Panc1 (cell line): ENCODE results near the gene CYS1. TPM values are rescaled to one million over a fixed set of nuclear protein-coding genes. Genes with fewer than 3 reads are reported as not detected.

ENCODE experiments used
- ATAC-seq: fragments of 200-7000 bp; cut with Tn5 transposase; 2 replicates; pipeline ENCODE4 v1.9.1; 2020; ENCODE audit warnings: mild to moderate bottlenecking, moderate library complexity
- BruUV-seq: library from RNA; stranded (reverse); fragments of 400-500 nt; replicated peaks from 2 replicates; lab custom pipeline; 2021; lab: Mats Ljungman, UMichigan
- CTCF ChIA-PET: fragments of 300-600 bp; sonication (Branson Sonifier 250); formaldehyde crosslinking; loops from one replicate; lab custom pipeline; 2022; ENCODE audit warnings: antibody characterized with exemption; lab: Charles Lee
- POLR2A ChIA-PET: fragments of 300-600 bp; sonication (Branson Sonifier 250); formaldehyde crosslinking; loops from one replicate; lab custom pipeline; 2022; ENCODE audit warnings: antibody characterized with exemption; lab: Charles Lee
- DNase-seq: peaks from one replicate; pipeline ENCODE4 v3.0.0-alpha.2; 2010; ENCODE audit warnings: low read depth, low spot score
- H3K27ac ChIP-seq: 2 replicates; pipeline ENCODE4 v1.5.1; 2011; ENCODE audit warnings: mild to moderate bottlenecking, low read length, inconsistent platforms
- H3K27me3 ChIP-seq: fragments of 200-500 bp; sonication (Bioruptor generic); 2 replicates; pipeline ENCODE4 v1.6.0; 2014; ENCODE audit warnings: low read length, inconsistent platforms; ENCODE audit not compliant: control insufficient read depth, insufficient read depth
- H3K36me3 ChIP-seq: fragments of 200-500 bp; sonication (Bioruptor generic); 2 replicates; pipeline ENCODE4 v1.5.1; 2014; ENCODE audit warnings: inconsistent platforms, mild to moderate bottlenecking, low read length, moderate library complexity; ENCODE audit not compliant: control insufficient read depth, insufficient read depth
- H3K4me1 ChIP-seq: 2 replicates; pipeline ENCODE4 v1.5.1; 2011; ENCODE audit warnings: inconsistent platforms, mild to moderate bottlenecking, low read length, moderate library complexity; ENCODE audit not compliant: control insufficient read depth, insufficient read depth
- H3K4me3 ChIP-seq, 2 experiments: 2 replicates each; pipeline ENCODE4 v1.5.1; 2011 to 2012; ENCODE audit warnings: low read depth in 2 of 2, low read length in 2 of 2, mild to moderate bottlenecking in 2 of 2, inconsistent platforms in 1 of 2, moderate library complexity in 1 of 2
- H3K9me3 ChIP-seq: fragments of 200-500 bp; sonication (Bioruptor generic); 2 replicates; pipeline ENCODE4 v1.5.1; 2014; ENCODE audit warnings: low read depth, mild to moderate bottlenecking, inconsistent platforms, low read length, moderate library complexity; ENCODE audit not compliant: control insufficient read depth, insufficient read depth
- POLR2AphosphoS5 ChIP-seq: IDR thresholded peaks from 2 replicates; pipeline ENCODE4 v1.6.1; 2012; ENCODE audit warnings: mild to moderate bottlenecking, low read depth, low read length, moderate library complexity
- REST ChIP-seq, 2 experiments: IDR thresholded peaks; 2 replicates each; pipeline ENCODE4 v1.6.1; 2011 to 2012; ENCODE audit warnings: low read depth in 2 of 2, control low read depth in 1 of 2, low read length in 1 of 2, mild to moderate bottlenecking in 1 of 2, moderate library complexity in 1 of 2; ENCODE audit not compliant: insufficient read depth in 1 of 2
- SIN3A ChIP-seq: IDR thresholded peaks from 2 replicates; pipeline ENCODE4 v1.6.1; 2012; ENCODE audit warnings: low read depth, mild to moderate bottlenecking, low read length, moderate library complexity, borderline replicate concordance; ENCODE audit not compliant: insufficient read depth
- TCF7L2 ChIP-seq: IDR thresholded peaks from 2 replicates; pipeline ENCODE4 v1.6.1; 2011; ENCODE audit warnings: mild to moderate bottlenecking, low read depth, low read length, inconsistent platforms
- in situ Hi-C: cut with HindIII; loops from 2 replicates; pipeline ENCODE4 v1.10.0; 2016; ENCODE audit warnings: low sequenced_read_pairs, low pct_unique_long_range_greater_than_20kb
- intact Hi-C: fragments of 100-400 bp; cut with micrococcal nuclease; formaldehyde crosslinking; loops from one replicate; pipeline ENCODE4 v1.10.0; 2022; ENCODE audit not compliant: unreplicated experiment
- total RNA-seq: library from RNA; stranded (reverse); gene quantifications from one replicate; pipeline ENCODE4 v1.2.1, GENCODE V29; 2021; ENCODE audit not compliant: unreplicated experiment
- TF ChIP-seq, protein P1 (sequence below): fragments of 450-650 bp; IDR thresholded peaks from 2 replicates; pipeline ENCODE4 v1.5.1; 2017; ENCODE audit warnings: mild to moderate bottlenecking

Gene CYS1
- total RNA-seq, 1 experiment from 2014 or later, result 20.4 TPM

GRCh38 chr2:10046931-10047330, 33.3 kb downstream of the CYS1 start:
- no peak overlapping the region for H3K27ac ChIP-seq
- TF ChIP-seq POLR2AphosphoS5 (no peak), SIN3A (no peak), TCF7L2 (no peak), REST (IDR thresholded peaks at IDR 0.05; ENCODE audit: insufficient read depth in 1 of 2, low read depth in 2 of 2, low read length in 1 of 2) (no peak)
- TF ChIP-seq, protein P1, sequence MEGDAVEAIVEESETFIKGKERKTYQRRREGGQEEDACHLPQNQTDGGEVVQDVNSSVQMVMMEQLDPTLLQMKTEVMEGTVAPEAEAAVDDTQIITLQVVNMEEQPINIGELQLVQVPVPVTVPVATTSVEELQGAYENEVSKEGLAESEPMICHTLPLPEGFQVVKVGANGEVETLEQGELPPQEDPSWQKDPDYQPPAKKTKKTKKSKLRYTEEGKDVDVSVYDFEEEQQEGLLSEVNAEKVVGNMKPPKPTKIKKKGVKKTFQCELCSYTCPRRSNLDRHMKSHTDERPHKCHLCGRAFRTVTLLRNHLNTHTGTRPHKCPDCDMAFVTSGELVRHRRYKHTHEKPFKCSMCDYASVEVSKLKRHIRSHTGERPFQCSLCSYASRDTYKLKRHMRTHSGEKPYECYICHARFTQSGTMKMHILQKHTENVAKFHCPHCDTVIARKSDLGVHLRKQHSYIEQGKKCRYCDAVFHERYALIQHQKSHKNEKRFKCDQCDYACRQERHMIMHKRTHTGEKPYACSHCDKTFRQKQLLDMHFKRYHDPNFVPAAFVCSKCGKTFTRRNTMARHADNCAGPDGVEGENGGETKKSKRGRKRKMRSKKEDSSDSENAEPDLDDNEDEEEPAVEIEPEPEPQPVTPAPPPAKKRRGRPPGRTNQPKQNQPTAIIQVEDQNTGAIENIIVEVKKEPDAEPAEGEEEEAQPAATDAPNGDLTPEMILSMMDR, result no peak
- CTCF ChIA-PET, result interaction anchor here (1.0 kb wide), 2 partner anchors 11 to 62 kb away, joined by 4 to 5 read pairs; no protein-coding TSS in a partner anchor
- ATAC-seq, result no peak
- no peaks in the 10 kb centered on the region for H3K27me3 ChIP-seq
- H3K36me3 ChIP-seq, result peaks cover 9% of the 10 kb centered on the region
- intact Hi-C loops, result loop anchor here (5.0 kb wide), 2 partner anchors 65 to 235 kb away; no protein-coding TSS in a partner anchor
- no peaks in the 10 kb centered on the region for H3K9me3 ChIP-seq
- no peak overlapping the region for H3K4me3 ChIP-seq
- no TSS peak for BruUV-seq
- in situ Hi-C loops, result no loop called here
- peaks cover 9% of the 10 kb centered on the region for H3K4me1 ChIP-seq
- POLR2A ChIA-PET, result interaction anchor here (0.6 kb wide), 1 partner anchor 118 kb away, joined by 4 read pairs; no protein-coding TSS in a partner anchor
- DNase-seq, result no peak

GRCh38 chr2:10045561-10046355, 34.5 kb downstream of the CYS1 start:
- Histone ChIP-seq H3K27me3 (no peaks in the 10 kb centered on the region), H3K27ac (no peak overlapping the region), H3K36me3 (peaks cover 9% of the 10 kb centered on the region), H3K4me3 (no peak overlapping the region), H3K9me3 (no peaks in the 10 kb centered on the region), H3K4me1 (peaks cover 10% of the 10 kb centered on the region)
- POLR2A ChIA-PET, result interaction anchor here (0.6 kb wide), 1 partner anchor 760 kb away, joined by 3 read pairs; no protein-coding TSS in a partner anchor
- TF ChIP-seq, protein P1, result no peak
- TF ChIP-seq REST (IDR thresholded peaks at IDR 0.05; ENCODE audit: insufficient read depth in 1 of 2, low read depth in 2 of 2, low read length in 1 of 2) (no peak), POLR2AphosphoS5 (no peak), SIN3A (no peak), TCF7L2 (no peak)
- intact Hi-C loops, result loop anchor here (5.0 kb wide), 2 partner anchors 63 to 233 kb away; no protein-coding TSS in a partner anchor
- DNase-seq (no peak), ATAC-seq (no peak)
- in situ Hi-C loops, result no loop called here
- BruUV-seq, result no TSS peak
- CTCF ChIA-PET, result interaction anchor here (1.0 kb wide), 1 partner anchor 10 kb away, joined by 4 read pairs; no protein-coding TSS in a partner anchor
